Stomach smooth muscle (tissue), 2 donors: ENCODE measurements around the gene GMNN.
"Not testable (repeated sequence)": the region's sequence is repeated elsewhere in the genome, so short reads cannot be mapped to it uniquely, and the experiment has no call there.

Experiments
- H3K27ac ChIP-seq: one replicate; pipeline ENCODE4 v1.7.0; 2013; ENCODE audit warnings: mild to moderate bottlenecking, low read length, inconsistent platforms
- H3K27me3 ChIP-seq, 2 donors: one replicate each; pipeline ENCODE4 v1.7.0; 2013; ENCODE audit warnings: low read length in 2 of 2; ENCODE audit not compliant: insufficient read depth in 2 of 2, control insufficient read depth in 1 of 2
- H3K36me3 ChIP-seq, 2 donors: one replicate each; pipeline ENCODE4 v1.7.0; 2013; ENCODE audit warnings: low read length in 2 of 2; ENCODE audit not compliant: control insufficient read depth in 2 of 2, insufficient read depth in 2 of 2
- H3K4me1 ChIP-seq: one replicate; pipeline ENCODE4 v1.7.0; 2013; ENCODE audit warnings: low read length; ENCODE audit not compliant: control insufficient read depth, insufficient read depth
- H3K4me3 ChIP-seq, 2 donors: one replicate each; pipeline ENCODE4 v1.7.0; 2013; ENCODE audit warnings: low read length in 2 of 2
- H3K9ac ChIP-seq, 2 donors: one replicate each; pipeline ENCODE4 v1.7.0; 2013; ENCODE audit warnings: low read length in 2 of 2, mild to moderate bottlenecking in 1 of 2
- H3K9me3 ChIP-seq, 2 donors: one replicate each; pipeline ENCODE4 v1.7.0; 2013; ENCODE audit warnings: low read length in 2 of 2; ENCODE audit not compliant: control insufficient read depth in 2 of 2
- donor health status: healthy.
- donor health status: Pancreatic carcinoma.

GMNN gene

DNA sequence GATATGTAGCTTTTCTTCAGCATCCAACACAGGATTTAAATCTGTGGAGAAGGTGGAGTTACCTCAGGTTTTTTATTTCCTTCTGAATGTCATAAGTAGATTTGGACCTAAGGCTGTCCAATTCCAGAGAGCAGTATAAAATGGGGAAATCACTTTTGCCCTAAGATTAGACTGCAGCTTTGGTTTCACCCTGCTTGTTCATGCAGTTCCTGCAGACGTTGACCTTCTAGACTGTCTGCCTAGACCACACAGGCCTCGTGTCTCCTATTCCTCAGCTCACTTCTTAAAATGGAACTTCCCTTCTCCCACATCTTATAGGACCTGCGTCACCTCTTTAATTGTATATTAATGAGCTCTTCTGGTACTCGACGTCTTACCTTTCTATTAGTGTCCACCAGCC is 29.8 kb upstream of the GMNN start:
- Histone ChIP-seq H3K27me3 (no peaks in the 10 kb centered on the region), H3K4me1 (no peaks in the 10 kb centered on the region), H3K9me3 (no peaks in the 10 kb centered on the region), H3K9ac (no peak overlapping the region), H3K36me3 (no peaks in the 10 kb centered on the region), H3K4me3 (no peak overlapping the region), H3K27ac (no peak overlapping the region)

- H3K4me3 ChIP-seq = no peak overlapping the region
- H3K36me3 ChIP-seq = no peaks in the 10 kb centered on the region
- no peaks in the 10 kb centered on the region for H3K4me1 ChIP-seq
- no peaks in the 10 kb centered on the region for H3K27me3 ChIP-seq
- no peaks in the 10 kb centered on the region for H3K9me3 ChIP-seq
- H3K27ac ChIP-seq = no peak overlapping the region
- H3K9ac ChIP-seq = no peak overlapping the region
Observed at GRCh38 chr6:24749297-24749696, 25.4 kb upstream of the GMNN start.

DNA sequence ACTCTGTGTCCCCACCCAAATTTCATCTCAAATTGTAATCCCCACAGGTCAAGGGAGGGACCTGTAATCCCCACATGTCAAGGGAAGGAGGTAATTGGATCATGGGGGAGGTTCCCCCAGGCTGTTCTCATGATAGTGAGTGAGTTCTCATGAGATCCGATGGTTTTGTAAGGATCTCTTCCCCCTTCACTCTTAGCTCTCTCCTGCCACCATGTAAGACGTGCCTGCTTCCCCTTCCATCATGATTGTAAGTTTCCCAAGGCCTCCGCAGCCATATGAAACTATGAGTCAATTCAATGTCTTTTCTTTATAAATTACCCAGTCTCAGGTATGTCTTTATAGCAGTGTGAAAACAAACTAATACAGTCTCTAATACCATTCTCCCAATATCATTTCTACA is 23.9 kb upstream of the GMNN start:
- not testable (repeated sequence) for H3K27ac ChIP-seq, H3K27me3 ChIP-seq, H3K4me1 ChIP-seq, H3K9ac ChIP-seq, H3K9me3 ChIP-seq, H3K36me3 ChIP-seq, H3K4me3 ChIP-seq

- Histone ChIP-seq H3K9ac (no peak overlapping the region), H3K4me3 (no peak overlapping the region), H3K27ac (no peak overlapping the region), H3K4me1 (no peaks in the 10 kb centered on the region), H3K27me3 (no peaks in the 10 kb centered on the region), H3K36me3 (no peaks in the 10 kb centered on the region), H3K9me3 (no peaks in the 10 kb centered on the region)
Observed at GRCh38 chr6:24752503-24752902, 22.2 kb upstream of the GMNN start.

GRCh38 chr6:24752917-24753492 is 21.7 kb upstream of the GMNN start:
- no peaks in the 10 kb centered on the region for H3K4me1 ChIP-seq
- H3K9me3 ChIP-seq = no peaks in the 10 kb centered on the region
- no peaks in the 10 kb centered on the region for H3K27me3 ChIP-seq
- H3K9ac ChIP-seq = no peak overlapping the region
- no peak overlapping the region for H3K4me3 ChIP-seq
- H3K27ac ChIP-seq = no peak overlapping the region
- no peaks in the 10 kb centered on the region for H3K36me3 ChIP-seq

GRCh38 chr6:24753545-24753944 is 21.2 kb upstream of the GMNN start:
- Histone ChIP-seq H3K27ac (no peak overlapping the region), H3K36me3 (no peaks in the 10 kb centered on the region), H3K9me3 (no peaks in the 10 kb centered on the region), H3K4me1 (no peaks in the 10 kb centered on the region), H3K9ac (no peak overlapping the region), H3K27me3 (no peaks in the 10 kb centered on the region), H3K4me3 (no peak overlapping the region)

DNA sequence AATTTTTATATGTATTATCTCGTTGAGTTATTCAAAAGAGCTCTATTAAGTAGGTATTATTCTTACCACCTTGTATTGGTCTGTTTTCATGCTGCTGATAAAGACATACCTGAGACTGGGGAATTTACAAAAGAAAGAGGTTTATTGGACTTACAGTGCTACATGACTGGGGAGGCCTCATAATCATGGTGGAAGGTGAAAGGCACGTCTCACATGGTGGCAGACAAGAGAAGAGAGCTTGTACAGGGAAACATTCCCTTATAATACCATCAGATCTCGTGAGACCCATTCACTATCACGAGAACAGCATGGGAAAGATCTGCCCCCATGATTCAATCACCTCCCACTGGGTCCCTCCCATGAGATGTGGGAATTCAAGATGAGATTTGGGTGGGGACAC is 20.4 kb upstream of the GMNN start:
- not testable (repeated sequence) for H3K27ac ChIP-seq, H3K9me3 ChIP-seq, H3K36me3 ChIP-seq, H3K27me3 ChIP-seq, H3K4me3 ChIP-seq, H3K4me1 ChIP-seq, H3K9ac ChIP-seq

DNA sequence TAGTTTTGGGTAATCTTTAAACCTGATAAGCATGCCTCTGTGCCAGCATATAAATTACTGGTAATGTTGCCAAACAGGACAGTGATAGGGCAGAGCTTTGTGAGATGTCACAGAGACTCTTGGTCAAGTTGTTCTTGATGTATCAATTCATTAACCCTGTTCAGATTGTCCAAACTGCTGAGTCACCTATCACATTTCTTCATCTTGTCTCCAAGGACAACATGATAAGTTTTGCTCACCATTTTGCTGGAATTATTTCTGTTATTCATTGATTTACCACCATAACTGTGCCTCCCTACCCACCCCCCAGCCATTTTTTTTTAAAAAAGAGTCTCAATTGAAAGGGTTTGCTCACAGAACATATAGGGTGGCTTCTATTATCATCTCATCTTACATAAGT is 19.5 kb upstream of the GMNN start:
- Histone ChIP-seq H3K36me3 (no peaks in the 10 kb centered on the region), H3K9ac (no peak overlapping the region), H3K27ac (no peak overlapping the region), H3K9me3 (no peaks in the 10 kb centered on the region), H3K27me3 (no peaks in the 10 kb centered on the region), H3K4me1 (no peaks in the 10 kb centered on the region), H3K4me3 (no peak overlapping the region)

DNA sequence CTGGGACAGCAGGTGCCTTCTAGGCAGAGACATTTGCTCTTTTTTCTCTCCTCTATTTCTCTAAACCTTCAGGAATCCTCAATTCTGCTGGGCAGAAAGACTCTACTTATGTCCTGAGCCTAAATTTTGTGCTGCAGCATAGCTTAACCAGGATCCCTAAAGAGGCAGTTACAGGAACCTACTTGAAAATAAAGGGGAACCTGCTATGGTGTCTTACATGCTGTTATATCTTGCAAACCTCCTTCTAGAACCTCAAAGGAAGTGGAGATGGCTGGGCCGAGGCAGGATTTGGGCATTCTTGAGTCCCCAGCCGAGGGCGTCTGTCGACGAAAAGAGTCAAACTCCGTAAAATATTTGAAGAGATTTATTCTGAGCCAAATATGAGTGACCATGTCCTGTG is 17.1 kb upstream of the GMNN start:
- Histone ChIP-seq H3K27me3 (no peaks in the 10 kb centered on the region), H3K4me1 (no peaks in the 10 kb centered on the region), H3K36me3 (no peaks in the 10 kb centered on the region), H3K9me3 (no peaks in the 10 kb centered on the region), H3K4me3 (no peak overlapping the region), H3K9ac (no peak overlapping the region), H3K27ac (no peak overlapping the region)

- no peak overlapping the region for H3K27ac ChIP-seq
- H3K9ac ChIP-seq = no peak overlapping the region
- H3K27me3 ChIP-seq = no peaks in the 10 kb centered on the region
- H3K36me3 ChIP-seq = no peaks in the 10 kb centered on the region
- no peaks in the 10 kb centered on the region for H3K4me1 ChIP-seq
- no peaks in the 10 kb centered on the region for H3K9me3 ChIP-seq
- H3K4me3 ChIP-seq = no peak overlapping the region
Observed at GRCh38 chr6:24759718-24760117, 15.0 kb upstream of the GMNN start.

GRCh38 chr6:24760210-24760609 is 14.5 kb upstream of the GMNN start:
- Histone ChIP-seq H3K4me1 (no peaks in the 10 kb centered on the region), H3K27ac (no peak overlapping the region), H3K27me3 (no peaks in the 10 kb centered on the region), H3K36me3 (no peaks in the 10 kb centered on the region), H3K9ac (no peak overlapping the region), H3K4me3 (no peak overlapping the region), H3K9me3 (no peaks in the 10 kb centered on the region)
